Adipocyte (in vitro differentiated cells): ENCODE measurements around the gene ZBTB49.

ENCODE experiments used
- DNase-seq: peaks from one replicate; pipeline ENCODE4 v3.0.0-alpha.2; 2015; ENCODE audit warnings: low read depth
- H3K27me3 ChIP-seq: replicated peaks from 2 replicates; pipeline ENCODE4 v1.7.0; 2013; ENCODE audit warnings: mild to moderate bottlenecking, low read length, moderate library complexity; ENCODE audit not compliant: control insufficient read depth, insufficient read depth
- H3K36me3 ChIP-seq: 2 replicates; pipeline ENCODE4 v1.7.0; 2013; ENCODE audit warnings: low read length, mild to moderate bottlenecking, moderate library complexity; ENCODE audit not compliant: control insufficient read depth, insufficient read depth, severe bottlenecking
- H3K4me1 ChIP-seq: 2 replicates; pipeline ENCODE4 v1.7.0; 2013; ENCODE audit warnings: mild to moderate bottlenecking, low read length, moderate library complexity; ENCODE audit not compliant: control insufficient read depth, insufficient read depth
- H3K4me3 ChIP-seq: 2 replicates; pipeline ENCODE4 v1.7.0; 2013; ENCODE audit warnings: mild to moderate bottlenecking, low read length, moderate library complexity
- H3K9ac ChIP-seq: 2 replicates; pipeline ENCODE4 v1.7.0; 2013; ENCODE audit warnings: mild to moderate bottlenecking, low read length, moderate library complexity
- H3K9me3 ChIP-seq: 2 replicates; pipeline ENCODE4 v1.7.0; 2013; ENCODE audit warnings: mild to moderate bottlenecking, low read length, moderate library complexity; ENCODE audit not compliant: control insufficient read depth

Gene ZBTB49

GRCh38 chr4:4284827-4285618 lies 5.0 kb upstream of the ZBTB49 start:
- peaks cover 13% of the 10 kb centered on the region for H3K4me1 ChIP-seq
- H3K9ac ChIP-seq: no peak overlapping the region
- H3K27me3 ChIP-seq: no peaks in the 10 kb centered on the region
- peaks cover 61% of the 10 kb centered on the region for H3K36me3 ChIP-seq
- no peak overlapping the region for H3K4me3 ChIP-seq
- no peaks in the 10 kb centered on the region for H3K9me3 ChIP-seq
- no peak for DNase-seq

GRCh38 chr4:4288098-4288497 lies 2.0 kb upstream of the ZBTB49 start:
- peaks cover 30% of the 10 kb centered on the region for H3K36me3 ChIP-seq
- H3K27me3 ChIP-seq: no peaks in the 10 kb centered on the region
- H3K9me3 ChIP-seq: no peaks in the 10 kb centered on the region
- peaks cover 23% of the 10 kb centered on the region for H3K4me1 ChIP-seq
- no peak for DNase-seq
- no peak overlapping the region for H3K9ac ChIP-seq
- no peak overlapping the region for H3K4me3 ChIP-seq

GRCh38 chr4:4289055-4289454 lies 996 bp upstream of the ZBTB49 start:
- Histone ChIP-seq H3K9ac (peak overlapping the region; percentile 88), H3K4me3 (peak overlapping the region; percentile 91), H3K36me3 (peaks cover 22% of the 10 kb centered on the region), H3K9me3 (no peaks in the 10 kb centered on the region), H3K4me1 (peaks cover 23% of the 10 kb centered on the region), H3K27me3 (no peaks in the 10 kb centered on the region)
- DNase-seq: no peak

DNA sequence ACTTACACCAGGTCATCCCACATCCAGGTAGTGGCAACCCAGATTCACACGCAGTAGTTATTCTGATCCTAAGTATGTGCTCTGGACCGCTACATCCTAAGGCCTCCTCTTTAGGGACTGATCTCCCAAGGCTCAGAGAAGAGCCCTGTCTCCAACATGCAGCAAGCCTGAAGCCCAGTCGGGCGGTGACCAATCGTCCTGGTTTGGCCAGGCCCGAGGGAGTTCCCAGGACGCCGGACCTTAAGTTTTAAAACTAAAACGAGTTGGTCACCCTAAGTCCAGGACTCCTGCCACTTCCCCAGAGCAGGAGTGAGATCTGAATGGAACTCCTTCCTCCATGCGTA lies 482 bp upstream of the ZBTB49 start:
- Histone ChIP-seq H3K36me3 (peaks cover 17% of the 10 kb centered on the region), H3K9ac (peak overlapping the region; percentile 88), H3K27me3 (no peaks in the 10 kb centered on the region), H3K4me1 (peaks cover 23% of the 10 kb centered on the region), H3K9me3 (no peaks in the 10 kb centered on the region), H3K4me3 (peak overlapping the region; percentile 91)
- DNase-seq: peak; percentile 56

- Histone ChIP-seq H3K4me1 (peaks cover 25% of the 10 kb centered on the region), H3K9ac (no peak overlapping the region)
- no peak for DNase-seq
Measured at GRCh38 chr4:4293279-4293678, 3.2 kb downstream of the ZBTB49 start.

GRCh38 chr4:4296283-4296846 lies 6.3 kb downstream of the ZBTB49 start:
- peaks cover 11% of the 10 kb centered on the region for H3K36me3 ChIP-seq
- H3K4me3 ChIP-seq: no peak overlapping the region
- H3K9ac ChIP-seq: no peak overlapping the region
- DNase-seq: no peak
- H3K27me3 ChIP-seq: no peaks in the 10 kb centered on the region
- no peaks in the 10 kb centered on the region for H3K9me3 ChIP-seq
- H3K4me1 ChIP-seq: peaks cover 7% of the 10 kb centered on the region

More at GRCh38 chr4:4293279-4293678, 3.2 kb downstream of the ZBTB49 start:
- no peak overlapping the region for H3K4me3 ChIP-seq
- H3K36me3 ChIP-seq: no peaks in the 10 kb centered on the region
- no peaks in the 10 kb centered on the region for H3K27me3 ChIP-seq
- no peaks in the 10 kb centered on the region for H3K9me3 ChIP-seq

DNA sequence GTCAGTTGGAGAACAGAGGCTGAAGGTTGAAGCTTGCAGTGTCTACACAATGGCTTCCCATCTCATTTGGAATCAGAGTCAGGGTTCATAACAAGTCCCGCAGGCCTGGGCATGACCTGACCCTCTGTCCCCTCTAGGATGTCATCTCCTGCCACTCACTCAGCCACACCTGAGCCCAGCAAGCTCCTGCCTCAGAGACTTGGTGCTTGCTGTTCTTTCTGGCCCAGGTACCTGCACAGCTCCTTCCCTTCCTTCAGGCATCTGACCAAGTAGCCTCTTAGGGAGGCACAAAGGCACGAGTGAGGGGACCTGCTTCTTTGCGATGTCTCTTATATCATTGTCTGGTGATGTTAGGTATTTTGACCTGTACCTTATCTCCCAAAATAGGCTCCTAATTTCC lies 9.0 kb downstream of the ZBTB49 start:
- Histone ChIP-seq H3K36me3 (peaks cover 31% of the 10 kb centered on the region), H3K9ac (no peak overlapping the region), H3K27me3 (no peaks in the 10 kb centered on the region), H3K9me3 (no peaks in the 10 kb centered on the region), H3K4me1 (peaks cover 5% of the 10 kb centered on the region), H3K4me3 (no peak overlapping the region)
- DNase-seq: no peak

GRCh38 chr4:4302001-4302400 lies 11.9 kb downstream of the ZBTB49 start:
- DNase-seq: no peak
- no peak overlapping the region for H3K9ac ChIP-seq
- no peaks in the 10 kb centered on the region for H3K4me1 ChIP-seq
- H3K27me3 ChIP-seq: no peaks in the 10 kb centered on the region
- H3K4me3 ChIP-seq: no peak overlapping the region
- H3K36me3 ChIP-seq: peaks cover 45% of the 10 kb centered on the region
- H3K9me3 ChIP-seq: no peaks in the 10 kb centered on the region

GRCh38 chr4:4302416-4302815 lies 12.4 kb downstream of the ZBTB49 start:
- Histone ChIP-seq H3K9me3 (no peaks in the 10 kb centered on the region), H3K27me3 (no peaks in the 10 kb centered on the region), H3K4me3 (no peak overlapping the region), H3K36me3 (peaks cover 49% of the 10 kb centered on the region), H3K9ac (no peak overlapping the region), H3K4me1 (no peaks in the 10 kb centered on the region)
- DNase-seq: no peak

- no peak overlapping the region for H3K9ac ChIP-seq
- no peaks in the 10 kb centered on the region for H3K9me3 ChIP-seq
- no peaks in the 10 kb centered on the region for H3K4me1 ChIP-seq
- H3K4me3 ChIP-seq: no peak overlapping the region
- no peaks in the 10 kb centered on the region for H3K27me3 ChIP-seq
- H3K36me3 ChIP-seq: peaks cover 40% of the 10 kb centered on the region
- no peak for DNase-seq
Measured at GRCh38 chr4:4306920-4307319, 16.9 kb downstream of the ZBTB49 start.

DNA sequence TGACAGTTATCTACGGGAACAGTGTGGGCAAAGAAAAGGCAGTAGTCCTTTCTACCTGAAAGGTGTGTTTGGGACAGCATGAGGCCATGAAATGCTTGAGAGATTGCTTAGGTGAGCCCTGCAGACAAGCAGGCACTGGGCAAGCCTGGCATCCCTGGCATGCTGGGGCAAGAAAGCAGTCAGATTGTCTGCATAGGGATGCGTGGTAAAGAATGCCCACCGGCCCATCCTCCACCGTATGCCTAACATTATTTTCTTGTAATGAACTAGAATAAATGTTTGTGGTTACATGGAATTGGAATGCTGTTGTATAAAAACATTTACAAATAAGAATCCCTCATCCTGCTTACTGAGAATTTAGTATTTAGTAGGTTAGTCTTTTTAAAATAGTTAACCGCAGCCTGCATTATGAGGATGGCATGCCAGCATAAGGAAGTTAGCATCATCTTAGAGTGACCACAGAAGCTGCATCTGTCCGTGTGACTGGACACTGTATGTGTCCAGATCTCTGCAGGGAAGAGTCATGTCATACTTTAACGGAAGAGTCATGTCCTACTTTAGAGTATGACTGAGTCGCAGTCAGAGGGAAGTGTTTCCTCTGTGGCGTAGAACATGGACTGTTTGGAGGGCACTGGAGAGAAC lies 18.9 kb downstream of the ZBTB49 start:
- no peak overlapping the region for H3K4me3 ChIP-seq
- H3K9me3 ChIP-seq: no peaks in the 10 kb centered on the region
- no peaks in the 10 kb centered on the region for H3K4me1 ChIP-seq
- DNase-seq: peak; percentile 18
- H3K9ac ChIP-seq: no peak overlapping the region
- no peaks in the 10 kb centered on the region for H3K27me3 ChIP-seq
- peaks cover 36% of the 10 kb centered on the region for H3K36me3 ChIP-seq
